HEK293 (cell line): ENCODE data around the gene STK24.

Experiments
- CTCF ChIA-PET: fragments of 350-600 bp; formaldehyde crosslinking; extraction: SDS; loops from one replicate; lab custom pipeline; 2021; ENCODE audit warnings: antibody characterized with exemption; lab: Yijun Ruan, JAX
- POLR2A ChIA-PET: fragments of 300-600 bp; formaldehyde crosslinking; extraction: SDS; loops from one replicate; lab custom pipeline; 2020; ENCODE audit warnings: antibody characterized with exemption, inconsistent platforms; lab: Yijun Ruan, JAX
- H3K27ac ChIP-seq: fragments of 200-500 bp; sonication (Bioruptor generic); 2 replicates; pipeline ENCODE4 v1.5.1; 2014; ENCODE audit warnings: low read depth, low read length, control low read depth, inconsistent platforms; ENCODE audit errors: extremely low read depth
- H3K36me3 ChIP-seq, 2 experiments: fragments of 200-500 bp in 1 of 2; sonication (Bioruptor generic) in 1 of 2; 1 replicate in 1 of 2; 2 replicates in 1 of 2; pipeline ENCODE4 v1.5.1; 2014 to 2017; ENCODE audit warnings: inconsistent platforms in 2 of 2, low read length in 2 of 2; ENCODE audit not compliant: control insufficient read depth in 2 of 2, insufficient read depth in 1 of 2
- H3K4me1 ChIP-seq: fragments of 200-500 bp; sonication (Bioruptor generic); 2 replicates; pipeline ENCODE4 v1.5.1; 2014; ENCODE audit warnings: mild to moderate bottlenecking, low read length, inconsistent platforms; ENCODE audit not compliant: control insufficient read depth, insufficient read depth
- H3K4me3 ChIP-seq: 2 replicates; pipeline ENCODE4 v1.5.1; 2011; ENCODE audit warnings: low read depth, mild to moderate bottlenecking, control low read depth, low read length, moderate library complexity
- H3K9me3 ChIP-seq: fragments of 200-500 bp; sonication (Bioruptor generic); 2 replicates; pipeline ENCODE4 v1.5.1; 2014; ENCODE audit warnings: low read depth, low read length, inconsistent platforms; ENCODE audit not compliant: control insufficient read depth, insufficient read depth
- FEZF1 ChIP-seq: fragments of 450-650 bp; formaldehyde crosslinking; IDR thresholded peaks from 2 replicates; pipeline ENCODE4 v1.5.1; 2016; ENCODE audit warnings: missing biosample characterization, missing genetic modification characterization
- GLI2 ChIP-seq: fragments of 450-650 bp; formaldehyde crosslinking; IDR thresholded peaks from 2 replicates; pipeline ENCODE4; 2017; ENCODE audit warnings: missing biosample characterization, missing genetic modification characterization, low read depth, borderline replicate concordance
- KLF1 ChIP-seq: fragments of 450-650 bp; formaldehyde crosslinking; IDR thresholded peaks from 2 replicates; pipeline ENCODE4 v1.5.1; 2016; ENCODE audit warnings: missing biosample characterization, missing genetic modification characterization
- KLF16 ChIP-seq: fragments of 450-650 bp; formaldehyde crosslinking; IDR thresholded peaks from 2 replicates; pipeline ENCODE4 v1.5.1; 2017; ENCODE audit warnings: missing biosample characterization, missing genetic modification characterization
- KLF7 ChIP-seq: fragments of 450-650 bp; formaldehyde crosslinking; IDR thresholded peaks from 2 replicates; pipeline ENCODE4 v1.5.1; 2016; ENCODE audit warnings: missing biosample characterization, missing genetic modification characterization, borderline replicate concordance
- OSR2 ChIP-seq: fragments of 450-650 bp; formaldehyde crosslinking; IDR thresholded peaks from 2 replicates; pipeline ENCODE4 v1.5.1; 2016; ENCODE audit warnings: missing biosample characterization, missing genetic modification characterization
- SCRT1 ChIP-seq: fragments of 450-650 bp; formaldehyde crosslinking; IDR thresholded peaks from 2 replicates; pipeline ENCODE4 v1.5.1; 2016; ENCODE audit warnings: missing biosample characterization, missing genetic modification characterization, borderline replicate concordance
- SCRT2 ChIP-seq: fragments of 450-650 bp; formaldehyde crosslinking; IDR thresholded peaks from 2 replicates; pipeline ENCODE4 v1.5.1; 2016; ENCODE audit warnings: missing biosample characterization, missing genetic modification characterization
- TCF7L2 ChIP-seq: IDR thresholded peaks from 2 replicates; pipeline ENCODE4 v1.6.1; 2011; ENCODE audit warnings: low read depth, mild to moderate bottlenecking, inconsistent platforms, low read length, moderate library complexity, borderline replicate concordance
- WT1 ChIP-seq: fragments of 450-650 bp; formaldehyde crosslinking; IDR thresholded peaks from 2 replicates; pipeline ENCODE4 v1.5.1; 2016; ENCODE audit warnings: missing biosample characterization, missing genetic modification characterization
- ZBTB20 ChIP-seq: fragments of 450-650 bp; formaldehyde crosslinking; IDR thresholded peaks from 2 replicates; pipeline ENCODE4 v1.5.1; 2016; ENCODE audit warnings: missing biosample characterization, missing genetic modification characterization
- ZBTB49 ChIP-seq: fragments of 450-650 bp; formaldehyde crosslinking; IDR thresholded peaks from 2 replicates; pipeline ENCODE4 v1.5.1; 2016; ENCODE audit warnings: missing biosample characterization, missing genetic modification characterization, low read depth
- ZBTB8A ChIP-seq: fragments of 450-650 bp; formaldehyde crosslinking; IDR thresholded peaks from 2 replicates; pipeline ENCODE4 v1.5.1; 2016; ENCODE audit warnings: missing biosample characterization, missing genetic modification characterization
- ZFP37 ChIP-seq: fragments of 450-650 bp; formaldehyde crosslinking; IDR thresholded peaks from 2 replicates; pipeline ENCODE4 v1.5.1; 2016; ENCODE audit warnings: missing biosample characterization, missing genetic modification characterization
- ZNF114 ChIP-seq: fragments of 450-650 bp; formaldehyde crosslinking; IDR thresholded peaks from 2 replicates; pipeline ENCODE4 v1.5.0; 2017; ENCODE audit warnings: missing biosample characterization, missing genetic modification characterization
- ZNF133 ChIP-seq: fragments of 450-650 bp; formaldehyde crosslinking; IDR thresholded peaks from 2 replicates; pipeline ENCODE4 v1.5.1; 2016; ENCODE audit warnings: missing biosample characterization, missing genetic modification characterization
- ZNF140 ChIP-seq: fragments of 450-650 bp; formaldehyde crosslinking; IDR thresholded peaks from 2 replicates; pipeline ENCODE4 v1.5.1; 2016; ENCODE audit warnings: missing biosample characterization, missing genetic modification characterization
- ZNF211 ChIP-seq: fragments of 450-650 bp; formaldehyde crosslinking; IDR thresholded peaks from 2 replicates; pipeline ENCODE4 v1.5.1; 2016; ENCODE audit warnings: low read depth, missing biosample characterization, missing genetic modification characterization
- ZNF214 ChIP-seq: fragments of 450-650 bp; formaldehyde crosslinking; IDR thresholded peaks from 2 replicates; pipeline ENCODE4 v1.5.1; 2017; ENCODE audit warnings: missing biosample characterization, mild to moderate bottlenecking, missing genetic modification characterization, borderline replicate concordance
- ZNF223 ChIP-seq: fragments of 450-650 bp; formaldehyde crosslinking; IDR thresholded peaks from 2 replicates; pipeline ENCODE4 v1.5.1; 2016; ENCODE audit warnings: missing biosample characterization, missing genetic modification characterization
- ZNF24 ChIP-seq: fragments of 450-650 bp; formaldehyde crosslinking; IDR thresholded peaks from 2 replicates; pipeline ENCODE4 v1.5.1; 2016; ENCODE audit warnings: missing biosample characterization, missing genetic modification characterization
- ZNF335 ChIP-seq: fragments of 450-650 bp; formaldehyde crosslinking; conservative IDR thresholded peaks from 2 replicates; pipeline ENCODE4 v1.5.1; 2016; ENCODE audit warnings: missing biosample characterization, missing genetic modification characterization
- ZNF394 ChIP-seq: fragments of 450-650 bp; formaldehyde crosslinking; IDR thresholded peaks from 2 replicates; pipeline ENCODE4 v1.5.1; 2016; ENCODE audit warnings: missing biosample characterization, missing genetic modification characterization, mild to moderate bottlenecking, moderate library complexity, borderline replicate concordance
- ZNF426 ChIP-seq: fragments of 450-650 bp; formaldehyde crosslinking; IDR thresholded peaks from 2 replicates; pipeline ENCODE4 v1.5.1; 2017; ENCODE audit warnings: missing biosample characterization, missing genetic modification characterization, mild to moderate bottlenecking, inconsistent platforms, moderate library complexity
- ZNF473 ChIP-seq: fragments of 450-650 bp; formaldehyde crosslinking; IDR thresholded peaks from 2 replicates; pipeline ENCODE4 v1.5.1; 2017; ENCODE audit warnings: missing biosample characterization, missing genetic modification characterization
- ZNF558 ChIP-seq: fragments of 450-650 bp; formaldehyde crosslinking; IDR thresholded peaks from 2 replicates; pipeline ENCODE4 v1.5.1; 2016; ENCODE audit warnings: missing biosample characterization, missing genetic modification characterization
- ZNF580 ChIP-seq: fragments of 450-650 bp; formaldehyde crosslinking; IDR thresholded peaks from 2 replicates; pipeline ENCODE4 v1.5.1; 2016; ENCODE audit warnings: missing biosample characterization, missing genetic modification characterization
- ZNF629 ChIP-seq: fragments of 450-650 bp; formaldehyde crosslinking; IDR thresholded peaks from 2 replicates; pipeline ENCODE4 v1.5.1; 2017; ENCODE audit warnings: missing biosample characterization, missing genetic modification characterization
- ZNF776 ChIP-seq: fragments of 450-650 bp; formaldehyde crosslinking; IDR thresholded peaks from 2 replicates; pipeline ENCODE4 v1.5.0; 2017; ENCODE audit warnings: missing biosample characterization, missing genetic modification characterization, borderline replicate concordance
- ZNF791 ChIP-seq: fragments of 450-650 bp; formaldehyde crosslinking; IDR thresholded peaks from 2 replicates; pipeline ENCODE4 v1.5.1; 2016; ENCODE audit warnings: missing biosample characterization, missing genetic modification characterization
- ZXDB ChIP-seq: fragments of 450-650 bp; formaldehyde crosslinking; IDR thresholded peaks from 2 replicates; pipeline ENCODE4 v1.5.1; 2016; ENCODE audit warnings: missing biosample characterization, missing genetic modification characterization

Gene STK24

GRCh38 chr13:98457053-98457452 is 119.9 kb downstream of the STK24 start:
- Histone ChIP-seq H3K27ac (no peak overlapping the region), H3K9me3 (no peaks in the 10 kb centered on the region), H3K4me3 (no peak overlapping the region), H3K36me3 (peaks cover 0 to 82% of the 10 kb centered on the region in 2 experiments; a peak in 2 of 3 replicates), H3K4me1 (no peaks in the 10 kb centered on the region)
- CTCF ChIA-PET: interaction anchor here (0.7 to 1.8 kb wide), 5 partner anchors 9 to 561 kb away, joined by 3 to 8 read pairs (median 4); no protein-coding TSS in a partner anchor
- TF ChIP-seq ZNF223 (no peak), OSR2 (tag by site-specific recombination) (no peak), ZBTB49 (tag by site-specific recombination) (no peak), ZNF214 (tag by site-specific recombination) (no peak), ZNF776 (tag by site-specific recombination) (no peak), KLF7 (tag by site-specific recombination) (no peak), ZNF133 (tag by site-specific recombination) (no peak), ZNF335 (tag by site-specific recombination) (no peak), ZNF791 (tag by site-specific recombination) (no peak), ZNF211 (no peak), ZNF114 (tag by site-specific recombination) (no peak), TCF7L2 (no peak), KLF1 (tag by site-specific recombination) (no peak), ZNF426 (tag by site-specific recombination) (no peak), ZXDB (tag by site-specific recombination) (no peak), ZBTB20 (tag by site-specific recombination) (no peak), KLF16 (tag by site-specific recombination) (no peak)
- POLR2A ChIA-PET: interaction anchor here (0.6 kb wide), 1 partner anchor 109 kb away, joined by 5 read pairs; no protein-coding TSS in a partner anchor

GRCh38 chr13:98456413-98456845 is 120.5 kb downstream of the STK24 start:
- Histone ChIP-seq H3K27ac (no peak overlapping the region), H3K4me1 (no peaks in the 10 kb centered on the region), H3K9me3 (no peaks in the 10 kb centered on the region), H3K36me3 (peaks cover 0 to 85% of the 10 kb centered on the region in 2 experiments; a peak in 2 of 3 replicates), H3K4me3 (no peak overlapping the region)
- CTCF ChIA-PET: interaction anchor here (0.7 to 1.5 kb wide), 2 partner anchors 11 to 197 kb away, joined by 4 read pairs; no protein-coding TSS in a partner anchor
- TF ChIP-seq SCRT1 (tag by site-specific recombination): peak; percentile 92
- TF ChIP-seq ZNF211: no peak
- TF ChIP-seq SCRT2 (tag by site-specific recombination): peak; percentile 95
- POLR2A ChIA-PET: no interaction called here

- CTCF ChIA-PET: interaction anchor here (0.9 to 1.5 kb wide), 3 partner anchors 9 to 199 kb away, joined by 3 to 8 read pairs (median 3); no protein-coding TSS in a partner anchor
- no peak overlapping the region for H3K27ac ChIP-seq
- TF ChIP-seq ZNF394 (tag by site-specific recombination): peak; percentile 44; the same call in 1 of the 2 replicates
- TF ChIP-seq ZBTB8A: no peak
- 0 out of 2 replicates have a peak, but pooled peaks have one; percentile 32 for TF ChIP-seq ZNF558 (tag by site-specific recombination)
- no peak for TF ChIP-seq ZNF580
- TF ChIP-seq ZNF24 (tag by site-specific recombination): 0 out of 2 replicates have a peak, but pooled peaks have one; percentile 43
- 0 out of 2 replicates have a peak, but pooled peaks have one; percentile 30 for TF ChIP-seq WT1
- TF ChIP-seq GLI2 (tag by site-specific recombination): no peak
- TF ChIP-seq FEZF1: 0 out of 2 replicates have a peak, but pooled peaks have one; percentile 7
- no peak for TF ChIP-seq ZNF140 (tag by site-specific recombination)
- TF ChIP-seq KLF16 (tag by site-specific recombination): no peak
- 0 out of 2 replicates have a peak, but pooled peaks have one; percentile 39 for TF ChIP-seq ZFP37
- TF ChIP-seq ZNF473 (tag by site-specific recombination): no peak
- TF ChIP-seq ZNF629 (tag by site-specific recombination): peak; percentile 75
Observed at GRCh38 chr13:98454389-98454881, 122.5 kb downstream of the STK24 start.

More at GRCh38 chr13:98454389-98454881, 122.5 kb downstream of the STK24 start:
- Histone ChIP-seq H3K9me3 (no peaks in the 10 kb centered on the region), H3K4me3 (no peak overlapping the region), H3K4me1 (no peaks in the 10 kb centered on the region), H3K36me3 (peaks cover 0 to 79% of the 10 kb centered on the region in 2 experiments; a peak in 2 of 3 replicates)
- POLR2A ChIA-PET: no interaction called here
